ENCODE results near the gene ZMIZ1.
A peak's percentile ranks its signal among the peaks of the same experiment; 100 is the strongest.

The ZMIZ1 gene

DNA sequence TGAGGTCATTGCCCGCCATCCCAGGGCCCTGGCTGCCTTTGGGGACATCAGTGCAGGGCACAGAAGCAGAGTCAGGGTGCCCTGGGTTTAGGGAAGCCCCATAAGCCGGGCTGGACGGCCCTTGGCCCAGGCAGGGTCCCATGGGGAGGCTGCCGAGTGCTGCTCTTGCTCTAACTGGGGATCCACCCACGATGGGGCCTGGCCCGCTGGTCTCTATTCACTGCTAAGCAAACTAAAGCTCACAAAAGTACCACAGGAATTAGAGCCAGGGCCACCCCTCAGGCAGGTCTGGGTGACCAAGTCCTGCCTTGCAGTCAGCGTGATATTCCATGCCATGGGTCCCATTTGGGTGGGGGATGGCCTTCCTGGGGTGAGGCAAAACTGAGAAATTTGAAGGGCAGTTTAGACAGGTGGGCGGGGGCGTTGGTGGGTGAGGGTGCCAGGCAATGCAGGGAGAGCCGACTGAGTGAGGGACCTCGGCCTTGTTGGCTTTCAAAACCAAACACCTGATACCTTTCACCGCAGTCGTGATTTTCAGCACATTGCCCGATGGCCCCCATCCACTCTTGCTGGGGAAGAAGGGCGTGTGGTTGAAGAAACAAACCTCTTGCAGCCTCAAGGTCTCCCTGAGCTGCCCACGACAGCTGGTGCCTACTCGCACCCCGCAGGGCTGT, 185.7 kb downstream of the ZMIZ1 start:
- Histone ChIP-seq H3K27ac (peak overlapping the region; percentile 18), H3K36me3 (peaks cover 11% of the 10 kb centered on the region), H3K9me3 (no peaks in the 10 kb centered on the region), H3K4me3 (ENCODE audit: low read depth in 1 of 2, low read length in 1 of 2) (no peak overlapping the region), H3K4me1 (ENCODE audit: control insufficient read depth in 1 of 2, insufficient read depth in 1 of 2, low read depth in 1 of 2, low read length in 1 of 2) (peaks cover 32 to 36% of the 10 kb centered on the region in 2 experiments), H3K27me3 (no peaks in the 10 kb centered on the region)
- TF ChIP-seq, protein P1, sequence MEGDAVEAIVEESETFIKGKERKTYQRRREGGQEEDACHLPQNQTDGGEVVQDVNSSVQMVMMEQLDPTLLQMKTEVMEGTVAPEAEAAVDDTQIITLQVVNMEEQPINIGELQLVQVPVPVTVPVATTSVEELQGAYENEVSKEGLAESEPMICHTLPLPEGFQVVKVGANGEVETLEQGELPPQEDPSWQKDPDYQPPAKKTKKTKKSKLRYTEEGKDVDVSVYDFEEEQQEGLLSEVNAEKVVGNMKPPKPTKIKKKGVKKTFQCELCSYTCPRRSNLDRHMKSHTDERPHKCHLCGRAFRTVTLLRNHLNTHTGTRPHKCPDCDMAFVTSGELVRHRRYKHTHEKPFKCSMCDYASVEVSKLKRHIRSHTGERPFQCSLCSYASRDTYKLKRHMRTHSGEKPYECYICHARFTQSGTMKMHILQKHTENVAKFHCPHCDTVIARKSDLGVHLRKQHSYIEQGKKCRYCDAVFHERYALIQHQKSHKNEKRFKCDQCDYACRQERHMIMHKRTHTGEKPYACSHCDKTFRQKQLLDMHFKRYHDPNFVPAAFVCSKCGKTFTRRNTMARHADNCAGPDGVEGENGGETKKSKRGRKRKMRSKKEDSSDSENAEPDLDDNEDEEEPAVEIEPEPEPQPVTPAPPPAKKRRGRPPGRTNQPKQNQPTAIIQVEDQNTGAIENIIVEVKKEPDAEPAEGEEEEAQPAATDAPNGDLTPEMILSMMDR (IDR thresholded peaks at IDR 0.05): no peak

DNA sequence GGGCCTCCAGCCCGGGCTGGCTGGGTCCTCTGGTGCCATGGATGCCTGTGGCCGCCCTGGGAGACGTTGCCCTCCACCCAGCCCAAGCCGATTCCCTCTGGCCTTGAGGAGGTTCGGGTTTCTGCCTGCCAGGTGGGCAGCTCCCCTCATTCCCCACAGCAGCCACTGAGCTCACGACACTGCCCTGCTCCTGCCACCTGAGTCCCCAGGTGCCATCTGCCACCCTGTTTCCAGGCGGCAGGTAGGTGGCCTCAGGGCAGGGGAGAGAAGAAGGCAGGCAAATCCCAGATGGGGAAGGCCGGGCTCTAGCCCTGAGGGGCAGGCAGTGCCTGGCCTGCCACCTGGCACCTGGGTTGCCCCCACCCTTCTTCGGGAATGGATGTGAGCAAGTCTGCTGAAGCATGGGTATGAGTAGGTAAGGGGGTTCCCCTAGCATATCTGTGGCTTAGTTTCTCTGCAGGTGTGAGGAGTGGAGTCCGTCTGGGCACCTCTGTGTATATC, 186.3 kb downstream of the ZMIZ1 start:
- H3K4me3 ChIP-seq (ENCODE audit: low read depth in 1 of 2, low read length in 1 of 2): no peak overlapping the region
- TF ChIP-seq, protein P1 (IDR thresholded peaks at IDR 0.05): no peak
- H3K36me3 ChIP-seq: peaks cover 11% of the 10 kb centered on the region
- H3K9me3 ChIP-seq: no peaks in the 10 kb centered on the region
- no peak overlapping the region for H3K27ac ChIP-seq
- H3K4me1 ChIP-seq (ENCODE audit: control insufficient read depth in 1 of 2, insufficient read depth in 1 of 2, low read depth in 1 of 2, low read length in 1 of 2): peaks cover 30% of the 10 kb centered on the region in 2 experiments
- no peaks in the 10 kb centered on the region for H3K27me3 ChIP-seq

DNA sequence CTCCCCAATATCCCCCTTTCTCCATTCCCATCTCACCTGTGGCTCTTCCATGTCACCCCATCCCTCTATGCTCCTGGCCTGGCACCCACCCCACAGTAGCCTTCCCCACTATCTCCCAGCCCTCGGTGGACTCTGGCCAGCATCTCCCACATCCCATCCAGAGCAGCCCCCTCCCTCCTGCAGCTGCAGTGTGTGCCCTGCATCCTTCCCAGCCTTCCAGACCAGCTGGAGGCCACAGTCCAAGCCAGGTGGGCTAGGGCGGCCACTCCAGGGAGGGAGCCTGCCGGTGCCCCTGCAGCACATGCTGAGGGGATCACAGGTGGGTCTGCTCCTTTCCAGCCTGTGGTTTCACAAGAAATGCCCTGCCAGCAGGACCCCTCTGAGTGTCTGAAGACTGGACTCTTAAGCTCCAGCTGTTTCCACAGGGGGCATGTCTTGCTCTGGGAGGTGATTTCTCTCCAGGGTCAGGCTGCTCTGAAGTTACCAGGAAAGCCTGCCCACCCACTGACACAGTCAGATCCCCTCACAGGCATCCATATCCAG, 187.6 kb downstream of the ZMIZ1 start:
- TF ChIP-seq, protein P1 (IDR thresholded peaks at IDR 0.05): no peak
- Histone ChIP-seq H3K27me3 (no peaks in the 10 kb centered on the region), H3K9me3 (no peaks in the 10 kb centered on the region), H3K36me3 (peaks cover 11% of the 10 kb centered on the region), H3K4me3 (ENCODE audit: low read depth in 1 of 2, low read length in 1 of 2) (no peak overlapping the region), H3K4me1 (ENCODE audit: control insufficient read depth in 1 of 2, insufficient read depth in 1 of 2, low read depth in 1 of 2, low read length in 1 of 2) (peaks cover 20 to 21% of the 10 kb centered on the region in 2 experiments), H3K27ac (no peak overlapping the region)

DNA sequence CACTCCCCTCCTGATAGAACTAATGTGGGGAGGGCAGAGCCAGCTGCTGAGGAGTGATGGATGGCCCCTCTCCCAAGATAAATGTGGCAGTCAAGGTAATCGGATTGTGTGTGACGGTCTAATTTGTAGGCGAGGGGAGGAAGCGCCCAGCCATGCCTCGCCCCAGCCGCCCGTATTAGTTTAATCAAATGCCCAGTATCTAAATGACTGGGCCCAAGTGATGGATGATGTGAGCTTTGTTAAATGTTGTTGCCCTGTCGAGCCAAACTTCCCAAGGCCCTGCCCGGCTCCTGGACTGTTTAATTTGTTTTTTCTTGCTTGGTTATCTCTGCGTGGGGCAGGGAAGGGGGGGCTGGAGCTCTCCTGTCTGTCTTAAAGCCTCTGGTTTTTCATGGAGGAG, 190.1 kb downstream of the ZMIZ1 start:
- Histone ChIP-seq H3K27me3 (no peaks in the 10 kb centered on the region), H3K27ac (peak overlapping the region; percentile 5), H3K4me3 (ENCODE audit: low read depth in 1 of 2, low read length in 1 of 2) (no peak overlapping the region), H3K36me3 (peaks cover 11% of the 10 kb centered on the region), H3K4me1 (ENCODE audit: control insufficient read depth in 1 of 2, insufficient read depth in 1 of 2, low read depth in 1 of 2, low read length in 1 of 2) (peaks cover 17 to 21% of the 10 kb centered on the region in 2 experiments), H3K9me3 (no peaks in the 10 kb centered on the region)
- TF ChIP-seq, protein P1 (IDR thresholded peaks at IDR 0.05): no peak

DNA sequence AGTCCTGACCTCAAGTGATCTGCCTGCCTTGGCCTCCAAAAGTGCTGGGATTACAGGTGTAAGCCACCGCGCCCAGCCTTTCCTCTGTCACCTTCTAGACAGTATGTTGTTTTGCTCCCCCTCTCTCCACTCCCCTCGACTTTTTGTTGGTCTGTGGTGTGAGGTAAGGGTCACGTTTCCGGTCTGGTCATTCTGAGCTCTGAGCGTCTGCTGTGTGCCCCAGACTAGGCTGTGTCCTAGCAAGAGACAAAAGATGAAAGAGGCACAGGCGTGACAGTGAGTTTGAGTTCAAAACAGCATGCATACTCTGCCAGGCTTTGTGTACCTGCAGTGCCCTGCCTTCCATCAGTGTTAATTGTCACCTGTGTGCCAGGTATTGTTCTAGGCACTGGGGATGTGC, 191.1 kb downstream of the ZMIZ1 start:
- Histone ChIP-seq H3K4me3 (ENCODE audit: low read depth in 1 of 2, low read length in 1 of 2) (no peak overlapping the region), H3K4me1 (ENCODE audit: control insufficient read depth in 1 of 2, insufficient read depth in 1 of 2, low read depth in 1 of 2, low read length in 1 of 2) (peaks cover 27 to 30% of the 10 kb centered on the region in 2 experiments), H3K27me3 (no peaks in the 10 kb centered on the region), H3K36me3 (peaks cover 11% of the 10 kb centered on the region), H3K27ac (no peak overlapping the region), H3K9me3 (no peaks in the 10 kb centered on the region)
- TF ChIP-seq, protein P1 (IDR thresholded peaks at IDR 0.05): no peak

Measured in neutrophil (primary cell).